ENCODE results near the gene STX8.
"Not testable (repeated sequence)": the region's sequence is repeated elsewhere in the genome, so short reads cannot be mapped to it uniquely, and the experiment has no call there.

The STX8 gene

GRCh38 chr17:9382626-9383025, 193.0 kb downstream of the STX8 start:
- DNase-seq = no peak

GRCh38 chr17:9381068-9381467, 194.6 kb downstream of the STX8 start:
- DNase-seq = no peak

GRCh38 chr17:9380361-9380760, 195.3 kb downstream of the STX8 start:
- no peak for DNase-seq

GRCh38 chr17:9376177-9376576, 199.4 kb downstream of the STX8 start:
- not testable (repeated sequence) for DNase-seq

GRCh38 chr17:9371019-9371418, 204.6 kb downstream of the STX8 start:
- peak; percentile 78 to 95 for DNase-seq

- DNase-seq = peak in 1 of 2 experiments; percentile 49
Measured at GRCh38 chr17:9370467-9370866, 205.2 kb downstream of the STX8 start.

GRCh38 chr17:9368631-9369030, 207.0 kb downstream of the STX8 start:
- DNase-seq = no peak

GRCh38 chr17:9367156-9367555, 208.5 kb downstream of the STX8 start:
- no peak for DNase-seq

GRCh38 chr17:9364837-9365430, 210.7 kb downstream of the STX8 start:
- no peak for DNase-seq

- DNase-seq = peak in 1 of 2 experiments; percentile 38
Measured at GRCh38 chr17:9363440-9364350, 211.9 kb downstream of the STX8 start.

GRCh38 chr17:9361188-9361955, 214.2 kb downstream of the STX8 start:
- DNase-seq = no peak

GRCh38 chr17:9360677-9361081, 214.9 kb downstream of the STX8 start:
- DNase-seq = no peak

GRCh38 chr17:9356488-9356911, 219.1 kb downstream of the STX8 start:
- DNase-seq = peak in 1 of 2 experiments; percentile 62

- no peak for DNase-seq
Measured at GRCh38 chr17:9355846-9356245, 219.8 kb downstream of the STX8 start.

GRCh38 chr17:9355231-9355630, 220.4 kb downstream of the STX8 start:
- DNase-seq = not testable (repeated sequence)

GRCh38 chr17:9350080-9350479, 225.5 kb downstream of the STX8 start:
- DNase-seq = no peak

- DNase-seq = no peak
Measured at GRCh38 chr17:9346296-9346926, 229.2 kb downstream of the STX8 start.

- no peak for DNase-seq
Measured at GRCh38 chr17:9343516-9343915, 232.1 kb downstream of the STX8 start.

GRCh38 chr17:9342225-9342624, 233.4 kb downstream of the STX8 start:
- no peak for DNase-seq

- no peak for DNase-seq
Measured at GRCh38 chr17:9339958-9340357, 235.7 kb downstream of the STX8 start.

GRCh38 chr17:9339482-9339881, 236.1 kb downstream of the STX8 start:
- DNase-seq = not testable (repeated sequence)

GRCh38 chr17:9336817-9337216, 238.8 kb downstream of the STX8 start:
- DNase-seq = no peak

All from NCI-H2081 (cell line).